ENCODE data around the gene NLGN4X. TPM values are rescaled to one million over a fixed set of nuclear protein-coding genes. Genes with fewer than 3 reads are reported as not detected.

The NLGN4X gene
- not detected in 2 replicates for total RNA-seq (2014; rRNA removed; shearing (Covaris generic))

- in situ Hi-C loops (cut with HindIII; ENCODE audit: low sequenced_read_pairs) = no loop called here
- DNase-seq (ENCODE audit: low spot score) = peak; percentile 88
Observed at GRCh38 chrX:6228720-6229119, at the start of gene NLGN4X. TSS of gene NLGN4X (minus strand) at chrX:6228867. CDS start at chrX:6151466, 77,401 bp downstream.

GRCh38 chrX:6266041-6266440 is 37.4 kb upstream of the NLGN4X start:
- DNase-seq (ENCODE audit: low spot score) = no peak
- in situ Hi-C loops (cut with HindIII; ENCODE audit: low sequenced_read_pairs) = no loop called here

GRCh38 chrX:6262959-6263358 is 34.3 kb upstream of the NLGN4X start:
- in situ Hi-C loops (cut with HindIII; ENCODE audit: low sequenced_read_pairs) = no loop called here
- DNase-seq (ENCODE audit: low spot score) = no peak

GRCh38 chrX:6257025-6257424 is 28.4 kb upstream of the NLGN4X start:
- DNase-seq (ENCODE audit: low spot score) = no peak
- in situ Hi-C loops (cut with HindIII; ENCODE audit: low sequenced_read_pairs) = no loop called here

GRCh38 chrX:6244666-6245065 is 16.0 kb upstream of the NLGN4X start:
- in situ Hi-C loops (cut with HindIII; ENCODE audit: low sequenced_read_pairs) = no loop called here
- DNase-seq (ENCODE audit: low spot score) = no peak

- no peak for DNase-seq (ENCODE audit: low spot score)
- in situ Hi-C loops (cut with HindIII; ENCODE audit: low sequenced_read_pairs) = no loop called here
Observed at GRCh38 chrX:6238576-6238975, 9.9 kb upstream of the NLGN4X start.

GRCh38 chrX:6227935-6228334 is 732 bp downstream of the NLGN4X start:
- DNase-seq (ENCODE audit: low spot score) = peak; percentile 28
- in situ Hi-C loops (cut with HindIII; ENCODE audit: low sequenced_read_pairs) = no loop called here

GRCh38 chrX:6227453-6227835 is 1.2 kb downstream of the NLGN4X start:
- in situ Hi-C loops (cut with HindIII; ENCODE audit: low sequenced_read_pairs) = no loop called here
- DNase-seq (ENCODE audit: low spot score) = peak; percentile 27

- in situ Hi-C loops (cut with HindIII; ENCODE audit: low sequenced_read_pairs) = no loop called here
- DNase-seq (ENCODE audit: low spot score) = no peak
Observed at GRCh38 chrX:6226596-6227452, 1.8 kb downstream of the NLGN4X start.

- in situ Hi-C loops (cut with HindIII; ENCODE audit: low sequenced_read_pairs) = no loop called here
- peak; percentile 59 for DNase-seq (ENCODE audit: low spot score)
Observed at GRCh38 chrX:6225911-6226595, 2.6 kb downstream of the NLGN4X start.

GRCh38 chrX:6225288-6225910 is 3.3 kb downstream of the NLGN4X start:
- peak; percentile 60 for DNase-seq (ENCODE audit: low spot score)

GRCh38 chrX:6223516-6223915 is 5.2 kb downstream of the NLGN4X start:
- DNase-seq (ENCODE audit: low spot score) = no peak
- in situ Hi-C loops (cut with HindIII; ENCODE audit: low sequenced_read_pairs) = no loop called here

More at GRCh38 chrX:6225288-6225910, 3.3 kb downstream of the NLGN4X start:
- in situ Hi-C loops (cut with HindIII; ENCODE audit: low sequenced_read_pairs) = no loop called here

- in situ Hi-C loops (cut with HindIII; ENCODE audit: low sequenced_read_pairs) = no loop called here
- no peak for DNase-seq (ENCODE audit: low spot score)
Observed at GRCh38 chrX:6210230-6210629, 18.4 kb downstream of the NLGN4X start.

- in situ Hi-C loops (cut with HindIII; ENCODE audit: low sequenced_read_pairs) = no loop called here
- DNase-seq (ENCODE audit: low spot score) = no peak
Observed at GRCh38 chrX:6203462-6204215, 25.0 kb downstream of the NLGN4X start.

- in situ Hi-C loops (cut with HindIII; ENCODE audit: low sequenced_read_pairs) = no loop called here
Observed at GRCh38 chrX:6199486-6199885, 29.2 kb downstream of the NLGN4X start.

GRCh38 chrX:6187256-6187655 is 41.4 kb downstream of the NLGN4X start:
- DNase-seq (ENCODE audit: low spot score) = no peak
- in situ Hi-C loops (cut with HindIII; ENCODE audit: low sequenced_read_pairs) = no loop called here

More at GRCh38 chrX:6199486-6199885, 29.2 kb downstream of the NLGN4X start:
- no peak for DNase-seq (ENCODE audit: low spot score)

GRCh38 chrX:6184900-6185515 is 43.7 kb downstream of the NLGN4X start:
- in situ Hi-C loops (cut with HindIII; ENCODE audit: low sequenced_read_pairs) = no loop called here
- DNase-seq (ENCODE audit: low spot score) = no peak

GRCh38 chrX:6175914-6176313 is 52.8 kb downstream of the NLGN4X start:
- in situ Hi-C loops (cut with HindIII; ENCODE audit: low sequenced_read_pairs) = no loop called here
- no peak for DNase-seq (ENCODE audit: low spot score)

- in situ Hi-C loops (cut with HindIII; ENCODE audit: low sequenced_read_pairs) = no loop called here
- DNase-seq (ENCODE audit: low spot score) = no peak
Observed at GRCh38 chrX:6170424-6170823, 58.2 kb downstream of the NLGN4X start.

Measured in G401 (cell line).